A549 (cell line): ENCODE measurements around the gene TMPRSS6.

Experiments
- CBX2 ChIP-seq: fragments of 200-600 bp; sonication (generic); IDR thresholded peaks from 2 replicates; pipeline ENCODE4 v1.6.1; 2016; ENCODE audit warnings: low read depth, mild to moderate bottlenecking, borderline replicate concordance
- CHD2 ChIP-seq: fragments of 150-350 bp; IDR thresholded peaks from 2 replicates; pipeline ENCODE4 v1.6.1; 2014; ENCODE audit warnings: low read length; ENCODE audit not compliant: partially characterized antibody
- HOXA7 ChIP-seq: fragments of 250-450 bp; sonication (Bioruptor Pico); IDR thresholded peaks from 2 replicates; pipeline ENCODE4 v1.5.0; 2020; ENCODE audit warnings: mild to moderate bottlenecking, moderate library complexity
- PBX3 ChIP-seq: IDR thresholded peaks from 2 replicates; pipeline ENCODE4 v1.6.1; 2012
- PHF8 ChIP-seq: fragments of 200-600 bp; sonication (generic); IDR thresholded peaks from 2 replicates; pipeline ENCODE4 v1.6.1; 2016; ENCODE audit warnings: low read depth, mild to moderate bottlenecking, antibody characterized with exemption, moderate library complexity, borderline replicate concordance
- POLR2A ChIP-seq: IDR thresholded peaks from 2 replicates; pipeline ENCODE4 v1.6.1; 2012; ENCODE audit warnings: mild to moderate bottlenecking, low read length
- SREBF2 ChIP-seq: fragments of 450-650 bp; IDR thresholded peaks from 2 replicates; pipeline ENCODE4 v1.6.1; 2014; ENCODE audit warnings: mild to moderate bottlenecking, moderate library complexity
- TF ChIP-seq, protein P1 (sequence below): fragments of 200-600 bp; sonication (generic); IDR thresholded peaks from 2 replicates; pipeline ENCODE4 v1.6.1; 2016; ENCODE audit warnings: antibody characterized with exemption, mild to moderate bottlenecking, moderate library complexity
- TF ChIP-seq, protein P2 (sequence below): fragments of >200 bp; sonication (Bioruptor Twin); formaldehyde crosslinking; IDR thresholded peaks from 3 replicates; pipeline ENCODE4 v1.5.1; 2016

GRCh38 chr22:37032134-37032534 lies 77.4 kb downstream of the TMPRSS6 start:
- no peak for TF ChIP-seq SREBF2
- no peak for TF ChIP-seq POLR2A
- no peak for TF ChIP-seq PBX3
- TF ChIP-seq CHD2: no peak
- TF ChIP-seq, protein P1, sequence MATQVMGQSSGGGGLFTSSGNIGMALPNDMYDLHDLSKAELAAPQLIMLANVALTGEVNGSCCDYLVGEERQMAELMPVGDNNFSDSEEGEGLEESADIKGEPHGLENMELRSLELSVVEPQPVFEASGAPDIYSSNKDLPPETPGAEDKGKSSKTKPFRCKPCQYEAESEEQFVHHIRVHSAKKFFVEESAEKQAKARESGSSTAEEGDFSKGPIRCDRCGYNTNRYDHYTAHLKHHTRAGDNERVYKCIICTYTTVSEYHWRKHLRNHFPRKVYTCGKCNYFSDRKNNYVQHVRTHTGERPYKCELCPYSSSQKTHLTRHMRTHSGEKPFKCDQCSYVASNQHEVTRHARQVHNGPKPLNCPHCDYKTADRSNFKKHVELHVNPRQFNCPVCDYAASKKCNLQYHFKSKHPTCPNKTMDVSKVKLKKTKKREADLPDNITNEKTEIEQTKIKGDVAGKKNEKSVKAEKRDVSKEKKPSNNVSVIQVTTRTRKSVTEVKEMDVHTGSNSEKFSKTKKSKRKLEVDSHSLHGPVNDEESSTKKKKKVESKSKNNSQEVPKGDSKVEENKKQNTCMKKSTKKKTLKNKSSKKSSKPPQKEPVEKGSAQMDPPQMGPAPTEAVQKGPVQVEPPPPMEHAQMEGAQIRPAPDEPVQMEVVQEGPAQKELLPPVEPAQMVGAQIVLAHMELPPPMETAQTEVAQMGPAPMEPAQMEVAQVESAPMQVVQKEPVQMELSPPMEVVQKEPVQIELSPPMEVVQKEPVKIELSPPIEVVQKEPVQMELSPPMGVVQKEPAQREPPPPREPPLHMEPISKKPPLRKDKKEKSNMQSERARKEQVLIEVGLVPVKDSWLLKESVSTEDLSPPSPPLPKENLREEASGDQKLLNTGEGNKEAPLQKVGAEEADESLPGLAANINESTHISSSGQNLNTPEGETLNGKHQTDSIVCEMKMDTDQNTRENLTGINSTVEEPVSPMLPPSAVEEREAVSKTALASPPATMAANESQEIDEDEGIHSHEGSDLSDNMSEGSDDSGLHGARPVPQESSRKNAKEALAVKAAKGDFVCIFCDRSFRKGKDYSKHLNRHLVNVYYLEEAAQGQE: no peak
- TF ChIP-seq, protein P2, sequence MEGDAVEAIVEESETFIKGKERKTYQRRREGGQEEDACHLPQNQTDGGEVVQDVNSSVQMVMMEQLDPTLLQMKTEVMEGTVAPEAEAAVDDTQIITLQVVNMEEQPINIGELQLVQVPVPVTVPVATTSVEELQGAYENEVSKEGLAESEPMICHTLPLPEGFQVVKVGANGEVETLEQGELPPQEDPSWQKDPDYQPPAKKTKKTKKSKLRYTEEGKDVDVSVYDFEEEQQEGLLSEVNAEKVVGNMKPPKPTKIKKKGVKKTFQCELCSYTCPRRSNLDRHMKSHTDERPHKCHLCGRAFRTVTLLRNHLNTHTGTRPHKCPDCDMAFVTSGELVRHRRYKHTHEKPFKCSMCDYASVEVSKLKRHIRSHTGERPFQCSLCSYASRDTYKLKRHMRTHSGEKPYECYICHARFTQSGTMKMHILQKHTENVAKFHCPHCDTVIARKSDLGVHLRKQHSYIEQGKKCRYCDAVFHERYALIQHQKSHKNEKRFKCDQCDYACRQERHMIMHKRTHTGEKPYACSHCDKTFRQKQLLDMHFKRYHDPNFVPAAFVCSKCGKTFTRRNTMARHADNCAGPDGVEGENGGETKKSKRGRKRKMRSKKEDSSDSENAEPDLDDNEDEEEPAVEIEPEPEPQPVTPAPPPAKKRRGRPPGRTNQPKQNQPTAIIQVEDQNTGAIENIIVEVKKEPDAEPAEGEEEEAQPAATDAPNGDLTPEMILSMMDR: no peak
- TF ChIP-seq CBX2: no peak
- TF ChIP-seq PHF8: no peak
- no peak for TF ChIP-seq HOXA7 (CRISPR knock-in tag)
